Esophagus muscularis mucosa (tissue), 4 donors: ENCODE data around the gene CAPN14. TPM values are rescaled to one million over a fixed set of nuclear protein-coding genes. Genes with fewer than 3 reads are reported as not detected.

Experiments used
- DNase-seq: peaks from one replicate; pipeline ENCODE4 v3.0.0-alpha.2; 2017; ENCODE audit errors: extremely low spot score
- H3K27ac ChIP-seq, 4 donors: fragments of 200-600 bp; sonication (generic); replicated peaks in 1 of 4; 1 replicate in 3 of 4; 2 replicates in 1 of 4; pipeline ENCODE4 v1.5.1; 2016 to 2019; ENCODE audit warnings: mild to moderate bottlenecking in 1 of 4
- H3K27me3 ChIP-seq, 4 donors: fragments of 200-600 bp; sonication (generic); one replicate each; pipeline versions ENCODE4 v1.5.1 to v1.6.0; 2016 to 2019
- H3K36me3 ChIP-seq, 4 donors: fragments of 200-600 bp; sonication (generic); one replicate each; pipeline ENCODE4 v1.5.1; 2016 to 2019
- H3K4me1 ChIP-seq, 4 donors: fragments of 200-600 bp; sonication (generic); one replicate each; pipeline ENCODE4 v1.5.1; 2016 to 2019
- H3K4me3 ChIP-seq, 4 donors: fragments of 200-600 bp; sonication (generic); 1 replicate in 2 of 4; 2 replicates in 2 of 4; pipeline ENCODE4 v1.5.1; 2016 to 2019; ENCODE audit warnings: mild to moderate bottlenecking in 4 of 4, moderate library complexity in 1 of 4
- H3K9me3 ChIP-seq, 4 donors: fragments of 200-600 bp; sonication (generic); 1 replicate in 3 of 4; 2 replicates in 1 of 4; pipeline ENCODE4 v1.5.1; 2016 to 2019
- CTCF ChIP-seq, 3 experiments: fragments of 200-600 bp in 2 of 3; fragments of 450-650 bp in 1 of 3; sonication (generic) in 2 of 3; IDR thresholded peaks; one replicate each; pipeline ENCODE4 v1.5.1; 2017 to 2019; ENCODE audit warnings: antibody characterized with exemption in 3 of 3, mild to moderate bottlenecking in 2 of 3, moderate library complexity in 1 of 3
- EP300 ChIP-seq: sonication (generic); formaldehyde crosslinking; IDR thresholded peaks from one replicate; pipeline ENCODE4 v1.6.1; 2017; ENCODE audit warnings: antibody characterized with exemption
- POLR2A ChIP-seq: fragments of 450-650 bp; IDR thresholded peaks from one replicate; pipeline ENCODE4 v1.6.1; 2017; ENCODE audit warnings: antibody characterized with exemption, moderate library complexity, mild to moderate bottlenecking, low read depth
- POLR2AphosphoS5 ChIP-seq, 2 donors: sonication (generic); formaldehyde crosslinking; IDR thresholded peaks; one replicate each; pipeline ENCODE4 v1.6.1; 2017; ENCODE audit warnings: antibody characterized with exemption in 2 of 2
- WGBS: methylation state at CpG from one replicate; pipeline ENCODE4 v1.1.5; 2018; 5-methylcytosine and 5-hydroxymethylcytosine counted together
- intact Hi-C: fragments of 100-400 bp; cut with DNase I; formaldehyde crosslinking; loops from one replicate; pipeline ENCODE4 v1.15.1; 2023
- total RNA-seq, 4 donors: library from RNA; depleted of rRNA; stranded (reverse); fragments of >200 nt; gene quantifications; one replicate each; pipeline versions ENCODE4 v1.1.0 to v1.2.1, GENCODE V29; 2016

Gene CAPN14
- total RNA-seq, 4 donors from 2014 or later = 0.42 TPM; not detected in 3

DNA sequence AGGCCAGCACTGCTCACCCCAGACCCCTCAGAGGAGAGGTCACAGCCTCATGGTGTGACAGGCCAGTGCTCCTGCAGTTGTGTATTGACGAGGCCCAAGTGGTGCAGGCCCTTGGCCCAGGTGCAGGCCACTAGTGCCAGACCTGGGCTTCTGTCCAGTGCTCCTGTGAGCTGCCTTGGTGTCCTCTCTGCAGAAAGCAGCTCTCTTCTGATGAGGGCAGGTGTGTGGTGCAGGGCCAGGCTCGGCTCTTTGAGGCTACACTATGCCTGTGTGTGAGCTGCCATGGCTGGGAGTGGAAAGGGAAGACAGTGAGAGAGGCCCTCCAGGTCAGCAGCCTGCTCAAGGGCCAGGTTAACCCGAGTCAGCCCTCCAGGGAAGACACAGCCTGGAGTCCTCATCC lies 33.7 kb upstream of the CAPN14 start:
- H3K4me3 ChIP-seq = no peak overlapping the region
- no peaks in the 10 kb centered on the region for H3K9me3 ChIP-seq
- intact Hi-C loops = no loop called here
- WGBS = 87% methylated on average over 3 of the region's 3 CpGs
- TF ChIP-seq CTCF (IDR thresholded peaks at IDR 0.05) = no peak
- TF ChIP-seq POLR2AphosphoS5 (IDR thresholded peaks at IDR 0.05) = no peak
- TF ChIP-seq POLR2A = no peak
- no peak for TF ChIP-seq EP300
- no peaks in the 10 kb centered on the region for H3K27me3 ChIP-seq
- H3K4me1 ChIP-seq = no peaks in the 10 kb centered on the region
- DNase-seq = no peak
- peaks cover 0 to 52% (median 32%) of the 10 kb centered on the region in 4 donors for H3K36me3 ChIP-seq
- H3K27ac ChIP-seq = no peak overlapping the region

DNA sequence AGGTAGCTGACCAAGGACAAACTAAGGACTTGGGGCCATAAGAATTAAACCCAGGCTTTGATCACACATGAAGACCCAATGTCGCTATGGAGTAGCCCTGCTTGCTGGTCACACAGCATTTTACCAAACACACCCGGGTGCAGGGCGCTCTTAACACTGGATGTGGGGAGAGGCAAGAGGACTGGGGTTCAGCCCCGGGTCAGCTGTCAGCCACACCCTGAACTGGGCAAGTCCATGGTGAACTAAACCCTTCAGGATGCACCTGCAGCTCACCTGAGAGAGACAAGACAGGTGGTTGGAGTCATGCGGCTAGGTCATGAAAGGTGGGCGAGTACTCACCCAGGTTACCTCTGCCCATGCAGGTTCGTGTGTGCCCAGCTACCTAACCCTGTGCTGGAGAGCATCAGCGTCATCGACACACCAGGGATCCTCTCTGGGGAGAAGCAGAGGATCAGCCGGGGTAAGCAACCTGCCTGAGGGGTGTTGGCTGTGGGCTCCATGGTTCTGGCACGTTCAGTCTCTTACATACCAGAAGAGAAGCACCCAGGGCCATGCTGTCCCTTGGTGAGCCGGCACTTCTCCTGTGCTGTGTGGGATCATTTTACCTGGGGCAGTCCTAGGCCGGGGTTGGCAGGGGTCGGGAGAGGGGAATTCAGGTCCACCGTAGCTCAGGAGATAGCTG lies 31.8 kb upstream of the CAPN14 start:
- TF ChIP-seq POLR2A = no peak
- TF ChIP-seq EP300 = no peak
- TF ChIP-seq POLR2AphosphoS5 (IDR thresholded peaks at IDR 0.05) = no peak
- no peak for TF ChIP-seq CTCF (IDR thresholded peaks at IDR 0.05)
- WGBS = 88% methylated on average over 13 of the region's 15 CpGs
- Histone ChIP-seq H3K4me1 (no peaks in the 10 kb centered on the region), H3K27me3 (no peaks in the 10 kb centered on the region), H3K36me3 (peaks cover 0 to 56% (median 30%) of the 10 kb centered on the region in 4 donors), H3K4me3 (no peak overlapping the region), H3K9me3 (no peaks in the 10 kb centered on the region), H3K27ac (no peak overlapping the region)
- intact Hi-C loops = no loop called here
- no peak for DNase-seq

GRCh38 chr2:31248139-31248538 lies 30.8 kb upstream of the CAPN14 start:
- Histone ChIP-seq H3K9me3 (no peaks in the 10 kb centered on the region), H3K4me3 (no peak overlapping the region), H3K36me3 (peaks cover 0 to 57% (median 29%) of the 10 kb centered on the region in 4 donors), H3K4me1 (no peaks in the 10 kb centered on the region), H3K27me3 (no peaks in the 10 kb centered on the region), H3K27ac (no peak overlapping the region)
- TF ChIP-seq EP300 (no peak), POLR2A (no peak), POLR2AphosphoS5 (IDR thresholded peaks at IDR 0.05) (no peak), CTCF (IDR thresholded peaks at IDR 0.05) (no peak)
- intact Hi-C loops = no loop called here
- 91% methylated on average over 2 of the region's 3 CpGs for WGBS
- no peak for DNase-seq

GRCh38 chr2:31247711-31248110 lies 30.4 kb upstream of the CAPN14 start:
- intact Hi-C loops = no loop called here
- Histone ChIP-seq H3K27ac (no peak overlapping the region), H3K36me3 (peaks cover 0 to 57% (median 29%) of the 10 kb centered on the region in 4 donors), H3K27me3 (no peaks in the 10 kb centered on the region), H3K9me3 (no peaks in the 10 kb centered on the region), H3K4me1 (no peaks in the 10 kb centered on the region), H3K4me3 (no peak overlapping the region)
- DNase-seq = no peak
- no peak for TF ChIP-seq POLR2A
- TF ChIP-seq EP300 = no peak
- no peak for TF ChIP-seq POLR2AphosphoS5 (IDR thresholded peaks at IDR 0.05)
- no peak for TF ChIP-seq CTCF (IDR thresholded peaks at IDR 0.05)
- WGBS = 79% methylated on average over 5 of the region's 5 CpGs
